GM19043 (cell line): Measurements from ENCODE around the gene PLP2.
"Not testable (repeated sequence)": the region's sequence is repeated elsewhere in the genome, so short reads cannot be mapped to it uniquely, and the experiment has no call there.

Source experiments
- ATAC-seq: cut with Tn5 transposase; IDR thresholded peaks from one replicate; pipeline ENCODE4 v1.9.1; 2021; ENCODE audit warnings: low read depth; ENCODE audit not compliant: unreplicated experiment

PLP2 gene

DNA sequence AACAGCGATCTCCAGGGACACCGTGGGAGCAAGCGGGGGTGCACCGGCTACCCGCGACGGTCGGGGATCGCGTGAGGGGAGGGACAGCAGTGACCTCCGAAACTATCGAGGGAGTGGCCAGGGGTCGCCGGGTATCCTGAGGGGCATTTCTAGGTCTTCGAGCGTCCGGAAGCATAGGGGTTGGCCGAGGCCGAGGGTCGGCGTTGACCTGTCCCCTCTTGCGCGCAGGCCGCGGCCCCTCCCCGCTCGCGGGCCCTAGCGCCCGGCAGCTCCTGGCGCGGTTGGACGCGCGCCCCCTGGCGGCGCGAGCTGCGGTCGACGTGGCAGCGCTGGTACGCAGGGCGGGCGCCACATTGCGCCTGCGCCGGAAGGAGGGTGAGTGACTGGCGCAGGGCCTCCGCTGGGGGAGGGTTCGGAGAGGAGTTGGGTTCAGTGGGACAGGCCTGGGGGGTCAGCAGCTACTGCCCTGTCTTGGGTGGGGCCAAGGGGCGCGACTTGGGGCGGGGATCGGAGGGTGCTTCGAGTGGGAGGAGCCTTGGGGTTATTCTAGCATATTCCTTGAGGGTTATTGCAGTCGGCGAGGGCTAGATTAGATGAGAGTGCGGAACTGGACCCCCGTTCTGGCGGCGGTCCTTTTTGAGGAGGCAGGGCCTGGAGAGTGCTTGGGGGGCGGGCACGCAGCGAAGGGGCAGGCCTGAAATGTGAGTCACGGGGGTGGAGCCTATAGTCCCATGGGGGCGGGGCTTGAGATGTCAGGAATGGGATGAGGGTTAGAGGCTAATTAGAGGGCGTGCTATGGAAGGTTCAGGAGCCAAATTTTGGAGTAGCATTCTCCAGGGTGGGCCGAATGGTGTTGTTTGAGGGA lies 7.9 kb upstream of the PLP2 start:
- no peak for ATAC-seq

DNA sequence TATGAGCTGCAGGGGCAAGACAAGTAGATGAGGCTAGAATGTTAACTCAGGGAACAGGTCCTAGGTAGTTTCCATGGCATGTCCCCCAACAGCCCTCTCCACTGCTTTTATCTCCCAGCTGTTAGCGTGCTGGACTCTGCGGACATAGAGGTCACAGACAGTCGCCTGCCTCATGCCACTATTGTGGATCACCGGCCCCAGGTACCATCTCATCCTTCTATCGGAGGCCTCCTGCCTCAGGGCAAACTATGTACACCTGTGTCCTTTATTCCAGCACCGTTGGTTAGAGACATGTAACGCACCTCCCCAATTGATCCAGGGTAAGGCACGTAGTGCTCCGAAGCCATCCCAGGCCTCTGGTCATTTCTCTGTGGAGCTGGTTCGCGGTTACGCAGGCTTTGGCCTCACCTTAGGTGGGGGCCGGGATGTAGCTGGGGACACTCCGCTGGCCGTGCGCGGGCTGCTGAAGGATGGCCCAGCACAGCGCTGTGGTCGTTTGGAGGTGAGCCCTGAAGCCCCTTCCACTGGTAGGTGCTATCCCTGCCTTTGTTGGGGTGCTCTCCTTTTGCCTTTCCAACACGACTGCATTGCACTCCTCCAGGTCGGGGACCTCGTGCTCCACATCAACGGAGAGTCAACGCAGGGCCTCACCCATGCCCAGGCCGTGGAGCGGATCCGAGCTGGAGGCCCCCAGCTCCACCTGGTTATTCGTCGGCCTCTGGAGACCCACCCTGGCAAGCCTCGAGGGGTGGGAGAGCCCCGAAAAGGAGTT lies 6.9 kb upstream of the PLP2 start:
- no peak for ATAC-seq

DNA sequence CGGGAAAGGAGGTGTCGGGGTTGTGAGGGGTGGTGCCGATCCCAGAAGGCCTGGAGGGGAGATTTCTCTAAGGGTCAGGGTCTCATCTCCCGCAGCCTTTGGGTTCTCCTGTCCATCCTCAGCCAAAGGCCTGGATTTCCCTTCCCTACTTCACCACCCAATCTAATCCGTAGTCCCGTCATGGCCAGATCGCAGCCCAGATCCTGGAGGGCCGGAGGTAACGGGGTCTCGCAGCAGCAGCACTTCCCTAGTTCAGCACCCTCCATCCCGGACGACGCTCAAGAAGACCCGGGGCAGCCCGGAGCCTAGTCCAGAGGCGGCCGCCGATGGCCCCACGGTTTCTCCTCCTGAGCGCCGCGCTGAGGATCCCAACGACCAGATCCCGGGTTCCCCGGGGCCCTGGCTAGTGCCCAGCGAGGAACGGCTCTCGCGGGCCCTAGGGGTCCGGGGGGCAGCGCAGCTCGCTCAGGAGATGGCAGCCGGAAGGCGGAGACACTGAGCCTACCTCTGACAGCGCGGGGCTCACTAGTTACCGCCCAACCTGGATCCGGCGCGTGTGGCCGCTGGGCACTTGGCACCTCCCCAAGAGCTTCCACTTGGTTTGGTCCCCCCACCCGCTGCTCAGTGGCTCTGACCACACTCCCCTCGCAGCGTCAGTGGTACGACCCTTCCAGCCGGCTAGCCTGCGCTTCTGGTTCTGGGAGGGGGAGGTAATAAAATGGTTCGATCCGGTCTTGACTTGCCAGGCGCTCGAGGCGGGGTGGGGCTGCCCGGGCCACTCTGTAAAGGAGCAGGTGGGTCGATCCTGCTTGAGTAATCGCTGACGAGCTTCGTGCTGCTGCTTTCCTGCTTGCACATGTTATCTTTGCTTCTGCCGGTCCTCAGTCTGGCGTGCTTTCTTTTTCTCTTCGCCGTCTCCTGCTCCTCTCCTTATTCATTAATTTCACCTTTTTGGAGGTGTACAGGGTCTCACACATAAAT lies 5.5 kb upstream of the PLP2 start:
- ATAC-seq: no peak

DNA sequence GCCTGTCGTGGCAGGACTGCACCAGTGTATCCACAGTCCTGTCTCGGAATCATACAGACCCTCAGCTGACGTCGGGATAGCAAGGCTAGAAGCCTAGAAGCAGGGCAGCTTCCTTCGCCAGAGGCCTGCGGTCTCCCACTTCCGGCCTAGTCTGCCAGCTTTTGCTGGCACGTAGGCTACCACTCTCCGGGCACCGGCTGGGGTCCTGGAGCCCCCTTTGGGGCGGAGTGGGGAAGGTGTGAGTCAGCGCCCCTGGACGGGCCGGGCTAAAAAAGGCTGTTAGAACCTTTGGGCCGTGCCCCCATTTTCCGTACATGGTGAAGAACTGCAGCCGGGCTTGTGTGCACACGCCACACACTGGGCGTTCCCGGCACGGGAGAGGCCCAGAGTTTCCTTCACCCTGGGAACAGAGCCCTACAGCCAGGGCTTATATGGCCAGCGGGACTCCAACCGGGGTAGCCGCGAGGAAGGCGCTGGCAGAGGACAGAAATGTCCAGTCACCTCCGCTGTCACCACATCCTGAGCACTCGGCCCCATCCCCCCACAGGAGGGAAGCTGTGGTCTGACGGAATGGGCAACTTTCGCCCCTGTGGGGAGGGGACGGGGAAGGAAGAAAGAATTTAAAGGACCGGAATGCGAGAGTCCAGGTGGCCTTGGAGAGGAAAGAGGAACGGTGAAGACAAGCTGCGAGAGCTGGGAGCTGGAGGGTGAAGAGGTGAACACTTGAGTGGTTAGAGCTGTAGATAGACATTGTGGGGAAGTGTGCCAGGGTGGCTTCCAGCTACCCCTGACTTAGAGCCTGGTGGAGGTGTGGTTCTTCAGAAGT lies 4.6 kb upstream of the PLP2 start:
- no peak for ATAC-seq

DNA sequence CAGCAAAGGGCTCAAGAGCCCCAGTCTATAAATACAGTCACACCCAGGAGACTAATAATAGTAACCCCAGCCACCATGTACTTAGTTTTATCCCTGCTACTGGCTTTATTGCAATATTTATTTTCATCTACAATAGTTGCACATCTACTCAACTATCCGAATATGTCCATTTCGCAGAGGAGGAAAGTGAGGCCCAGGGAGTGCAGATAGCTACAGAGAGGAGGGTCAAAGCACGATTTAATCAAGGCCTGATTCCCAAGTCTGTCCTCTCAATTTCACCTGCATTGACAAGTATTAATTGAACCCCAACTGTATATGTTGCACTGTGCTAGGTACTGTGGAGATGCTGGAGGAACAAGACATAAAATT lies 4.0 kb upstream of the PLP2 start:
- ATAC-seq: no peak

DNA sequence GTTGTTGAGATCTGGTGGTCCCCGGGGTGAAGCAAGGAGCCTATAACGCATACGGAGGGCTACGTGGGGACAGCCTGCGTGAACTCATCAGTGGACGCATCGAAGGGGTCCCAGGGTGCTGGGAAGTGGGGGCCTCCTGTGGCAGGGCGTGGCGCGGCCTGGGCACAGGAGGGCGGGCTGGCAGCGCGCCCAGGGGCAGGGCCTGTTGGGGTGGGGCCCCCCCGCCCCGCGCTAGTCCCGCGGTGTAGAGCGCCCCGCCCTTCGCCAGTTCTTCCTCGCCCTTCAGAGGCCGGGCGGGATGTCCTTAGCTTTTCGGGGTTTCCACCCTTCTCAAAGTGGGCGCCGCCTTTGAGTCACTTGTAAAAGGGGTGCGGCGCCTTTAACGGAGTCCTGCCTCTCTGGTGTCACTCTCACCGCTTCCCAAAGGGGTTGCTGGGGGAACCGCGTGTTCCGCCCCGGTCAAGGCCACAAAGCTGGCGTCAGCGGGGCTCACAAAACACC lies 632 bp downstream of the PLP2 start:
- ATAC-seq: peak; percentile 51

DNA sequence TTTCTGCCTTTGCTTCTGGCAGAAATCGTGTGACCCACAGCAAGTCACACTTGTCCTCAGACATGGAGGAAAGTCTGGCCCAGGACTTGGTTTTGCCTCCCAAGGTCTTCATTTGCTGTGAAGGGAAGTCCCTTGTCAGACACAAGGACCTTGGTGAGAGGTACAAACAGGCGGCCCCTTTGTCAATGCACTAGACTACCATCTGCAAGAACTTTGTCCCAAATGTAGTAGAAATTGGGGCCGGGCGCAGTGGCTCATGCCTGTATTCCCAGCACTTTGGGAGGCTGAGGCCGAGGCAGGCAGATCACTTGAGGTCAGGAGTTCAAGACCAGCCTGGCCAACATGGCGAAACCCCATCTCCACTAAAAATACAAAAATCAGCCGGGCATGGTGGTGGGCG lies 1.8 kb downstream of the PLP2 start:
- not testable (repeated sequence) for ATAC-seq

DNA sequence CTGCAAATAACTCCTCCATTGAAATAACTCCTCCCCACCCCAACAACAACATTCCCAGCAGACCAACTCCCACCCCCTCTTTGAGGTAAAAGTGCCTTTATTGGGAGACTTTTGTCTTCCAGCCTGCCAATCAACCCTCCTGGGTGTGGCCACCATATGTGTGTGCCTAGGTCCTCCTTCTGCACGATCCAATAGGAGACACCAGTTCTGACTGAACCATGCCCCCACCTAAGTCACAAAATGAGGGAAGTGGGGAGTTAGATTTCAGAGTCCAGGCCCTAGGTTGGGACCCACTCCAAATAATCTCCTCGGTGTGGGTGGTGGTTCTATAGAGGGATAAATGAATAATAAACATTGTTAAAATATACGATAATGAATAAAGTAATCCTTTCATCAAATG lies 3.0 kb downstream of the PLP2 start:
- ATAC-seq: no peak

DNA sequence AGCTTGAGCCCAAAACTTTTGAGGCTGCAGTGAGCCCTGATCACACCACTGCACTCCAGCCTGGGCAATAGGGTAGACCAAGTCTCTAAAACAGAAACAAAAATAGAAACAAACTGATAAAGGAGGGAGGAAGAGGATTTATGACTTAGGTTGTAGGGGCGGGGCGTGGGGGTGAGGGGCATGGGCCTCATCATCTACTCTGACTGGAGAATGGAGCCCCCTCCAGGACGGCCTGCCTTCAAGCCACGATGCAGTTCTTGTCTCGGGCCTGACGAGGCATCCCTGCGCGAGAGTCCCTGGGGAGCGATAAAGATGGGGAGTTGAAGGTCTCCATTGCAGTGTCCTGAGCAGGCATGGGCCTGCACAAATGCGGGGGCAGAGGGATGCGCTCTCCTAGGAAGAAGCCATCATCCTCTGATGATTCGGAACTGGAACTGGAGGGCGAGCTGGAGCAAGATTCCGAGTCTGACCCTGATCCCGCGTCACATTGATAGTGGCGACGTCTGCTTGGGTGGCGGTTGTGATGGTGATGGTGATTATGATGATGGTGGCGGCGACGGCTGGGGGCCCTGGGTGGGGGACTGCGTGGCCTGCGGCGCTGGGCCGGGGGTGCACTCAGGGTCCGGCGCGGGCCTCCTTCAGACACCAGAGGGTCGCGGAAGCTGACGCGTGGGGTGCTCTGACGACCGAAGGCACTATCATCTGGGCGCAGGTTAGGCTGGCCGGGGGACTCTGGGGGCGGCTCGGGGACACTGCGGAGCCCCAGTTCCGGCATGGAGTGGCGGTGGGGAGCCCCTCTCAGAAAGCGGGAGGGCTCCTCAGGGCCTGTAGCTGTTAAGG lies 4.0 kb downstream of the PLP2 start:
- ATAC-seq: no peak

DNA sequence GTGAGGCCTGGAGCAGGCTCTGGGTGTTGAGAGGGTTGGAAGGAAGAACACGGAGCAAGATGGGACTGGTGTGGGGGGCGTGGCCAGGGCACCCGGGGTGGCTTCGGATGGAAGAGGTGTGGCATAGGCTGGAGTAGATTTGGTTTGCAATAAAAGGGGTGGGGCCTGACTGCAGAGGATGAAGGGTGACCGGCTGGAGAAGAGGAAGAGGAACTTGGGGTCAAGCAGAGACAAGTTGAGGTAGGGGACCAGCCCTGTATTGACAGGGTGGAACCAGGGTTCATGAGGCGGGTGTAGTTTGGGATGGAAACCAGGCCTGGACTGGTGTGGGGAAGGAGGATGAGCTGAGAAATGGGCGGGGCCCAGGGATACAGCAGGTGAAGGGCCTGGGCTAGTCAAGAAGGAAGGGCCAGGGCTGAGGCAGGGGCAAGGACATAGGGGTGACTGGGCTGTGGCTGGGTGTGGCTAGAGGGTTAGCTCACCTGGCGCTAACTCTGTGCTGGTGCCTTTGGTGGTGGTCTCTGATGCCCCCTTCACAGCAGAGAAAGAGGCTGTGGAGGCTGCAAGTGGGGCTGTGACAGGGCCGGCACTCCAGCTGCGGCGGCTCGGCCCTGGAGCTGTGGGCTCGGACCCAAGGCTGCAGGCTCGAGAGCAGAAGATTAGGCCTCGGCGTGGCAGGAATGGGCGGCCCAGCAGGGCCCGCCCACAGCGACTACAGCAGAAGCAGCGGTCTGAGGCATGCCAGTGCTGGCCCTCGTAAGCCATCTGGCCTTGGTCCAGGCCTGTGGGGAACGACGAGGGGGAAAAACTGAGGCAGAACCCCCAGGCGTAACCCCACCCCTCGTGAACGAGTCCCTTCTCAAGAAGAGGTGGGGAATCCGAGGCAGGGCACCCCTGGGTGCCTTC lies 5.0 kb downstream of the PLP2 start:
- no peak for ATAC-seq

DNA sequence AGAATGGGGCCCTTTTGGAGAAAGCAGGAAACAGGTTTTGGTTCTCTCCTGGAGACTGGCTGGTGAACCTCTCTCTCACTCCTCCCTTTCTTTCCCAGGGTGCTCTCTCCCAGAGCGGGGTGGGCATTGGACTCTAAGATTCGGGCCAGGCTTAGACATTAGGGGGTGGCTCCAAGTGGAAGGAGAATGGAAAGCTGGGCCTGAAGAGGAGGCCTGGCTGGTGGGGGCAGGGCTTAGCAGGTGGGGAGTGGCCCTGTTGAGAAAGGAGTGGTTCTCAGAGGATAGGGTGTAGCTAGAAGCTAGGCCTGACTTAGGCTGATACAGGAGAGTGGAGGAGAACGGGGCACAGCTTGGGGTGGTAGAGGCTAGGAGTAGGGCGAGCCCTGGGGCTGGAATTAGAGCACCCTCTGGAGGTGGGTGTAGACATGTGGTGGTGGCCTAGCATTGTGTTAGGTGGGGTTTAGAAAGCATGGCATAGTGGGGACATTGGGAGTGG lies 5.7 kb downstream of the PLP2 start:
- no peak for ATAC-seq

DNA sequence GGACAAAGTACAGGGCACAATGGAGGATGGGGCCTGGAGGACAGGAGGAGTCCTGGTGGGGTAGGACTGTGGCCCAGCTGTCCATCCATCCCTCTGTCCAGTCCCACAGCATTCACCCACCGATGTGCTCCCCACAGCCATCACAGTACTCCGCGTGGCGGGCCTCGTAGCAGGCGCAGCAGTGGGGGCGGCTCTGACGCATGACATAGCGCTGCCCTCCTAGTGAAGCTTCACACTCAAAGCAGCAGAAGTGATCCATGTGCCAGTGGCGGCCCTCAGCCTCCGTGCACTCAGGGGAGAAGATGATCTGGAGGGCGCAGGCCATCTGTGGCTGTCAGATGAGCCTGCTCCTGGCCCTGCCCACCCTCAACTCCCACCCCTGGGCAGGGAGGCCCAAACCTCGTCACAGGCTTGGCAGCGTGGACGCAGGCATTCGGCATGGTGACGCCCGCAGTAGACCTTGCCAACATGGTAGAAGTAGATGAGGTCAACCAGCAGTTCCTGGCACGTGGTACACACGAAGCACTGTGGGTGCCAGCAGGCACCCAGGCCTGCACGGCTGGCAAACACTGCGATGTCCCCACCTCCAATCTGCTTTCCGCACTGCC lies 6.3 kb downstream of the PLP2 start:
- no peak for ATAC-seq

DNA sequence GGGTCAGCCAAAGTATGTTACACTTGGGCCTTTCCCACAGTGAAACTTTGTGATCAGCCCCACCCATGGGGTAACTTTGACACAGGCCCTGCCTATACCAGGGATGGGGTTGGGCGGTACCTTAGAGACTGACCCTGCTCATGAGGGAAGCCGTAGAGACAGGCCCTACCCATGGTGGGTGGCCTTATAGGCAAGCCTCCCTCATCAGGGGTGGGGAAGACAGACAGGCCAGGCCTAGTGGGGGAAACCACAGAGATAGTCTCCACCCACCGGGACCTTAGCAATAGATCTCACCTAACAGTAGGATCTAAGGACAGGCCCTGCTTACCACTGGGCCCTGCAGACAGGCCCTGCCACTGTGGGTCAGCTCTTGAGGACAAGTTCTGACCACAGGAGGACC lies 6.8 kb downstream of the PLP2 start:
- ATAC-seq: no peak

DNA sequence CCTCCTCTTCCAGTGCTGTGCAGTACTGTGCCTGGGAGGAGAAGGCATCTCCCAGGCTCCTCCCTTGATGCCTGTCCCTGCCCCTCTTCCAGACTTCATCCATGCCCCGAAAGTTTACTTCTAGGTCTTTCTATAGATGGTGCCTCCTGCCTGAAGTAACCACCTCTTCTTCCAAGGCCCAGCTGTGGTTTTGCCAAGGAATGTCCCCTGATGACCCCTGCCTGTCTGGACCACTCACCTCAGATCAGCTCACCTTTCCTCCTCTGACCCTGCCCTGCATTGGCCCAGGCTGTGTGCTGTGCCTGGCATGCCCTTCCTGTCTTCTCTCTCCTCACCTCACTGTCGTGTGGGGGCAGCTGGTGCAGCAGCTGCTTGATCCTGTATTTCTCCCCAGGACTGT lies 7.7 kb downstream of the PLP2 start:
- ATAC-seq: no peak

DNA sequence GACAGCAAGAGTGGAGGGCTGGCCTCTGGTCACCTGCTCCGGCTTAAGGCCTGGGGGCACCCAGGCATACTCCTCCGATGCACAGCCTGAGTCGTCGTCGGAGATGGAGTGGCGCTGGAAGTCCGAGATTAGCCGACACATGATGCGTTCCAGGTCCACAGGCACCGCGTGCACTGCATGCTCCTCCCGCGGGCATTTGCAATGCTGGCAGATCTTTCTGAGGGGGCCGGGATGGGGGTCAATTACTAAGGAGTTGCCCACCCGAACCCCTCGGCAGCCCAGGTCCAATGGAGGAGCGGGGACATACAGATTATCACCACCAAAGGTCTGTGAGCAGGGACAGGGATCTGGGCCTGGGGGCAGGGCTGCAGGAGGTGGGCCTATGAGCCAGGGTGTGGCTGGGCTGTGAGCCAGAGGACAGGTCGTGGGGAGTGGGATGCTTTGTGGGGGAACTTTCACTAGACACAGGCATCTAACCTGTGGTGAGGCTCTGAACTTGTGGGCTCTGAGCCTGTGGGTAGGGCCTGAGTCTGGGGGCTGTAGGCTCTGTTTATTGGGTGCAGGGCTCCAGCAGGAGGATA lies 12.1 kb downstream of the PLP2 start:
- no peak for ATAC-seq

DNA sequence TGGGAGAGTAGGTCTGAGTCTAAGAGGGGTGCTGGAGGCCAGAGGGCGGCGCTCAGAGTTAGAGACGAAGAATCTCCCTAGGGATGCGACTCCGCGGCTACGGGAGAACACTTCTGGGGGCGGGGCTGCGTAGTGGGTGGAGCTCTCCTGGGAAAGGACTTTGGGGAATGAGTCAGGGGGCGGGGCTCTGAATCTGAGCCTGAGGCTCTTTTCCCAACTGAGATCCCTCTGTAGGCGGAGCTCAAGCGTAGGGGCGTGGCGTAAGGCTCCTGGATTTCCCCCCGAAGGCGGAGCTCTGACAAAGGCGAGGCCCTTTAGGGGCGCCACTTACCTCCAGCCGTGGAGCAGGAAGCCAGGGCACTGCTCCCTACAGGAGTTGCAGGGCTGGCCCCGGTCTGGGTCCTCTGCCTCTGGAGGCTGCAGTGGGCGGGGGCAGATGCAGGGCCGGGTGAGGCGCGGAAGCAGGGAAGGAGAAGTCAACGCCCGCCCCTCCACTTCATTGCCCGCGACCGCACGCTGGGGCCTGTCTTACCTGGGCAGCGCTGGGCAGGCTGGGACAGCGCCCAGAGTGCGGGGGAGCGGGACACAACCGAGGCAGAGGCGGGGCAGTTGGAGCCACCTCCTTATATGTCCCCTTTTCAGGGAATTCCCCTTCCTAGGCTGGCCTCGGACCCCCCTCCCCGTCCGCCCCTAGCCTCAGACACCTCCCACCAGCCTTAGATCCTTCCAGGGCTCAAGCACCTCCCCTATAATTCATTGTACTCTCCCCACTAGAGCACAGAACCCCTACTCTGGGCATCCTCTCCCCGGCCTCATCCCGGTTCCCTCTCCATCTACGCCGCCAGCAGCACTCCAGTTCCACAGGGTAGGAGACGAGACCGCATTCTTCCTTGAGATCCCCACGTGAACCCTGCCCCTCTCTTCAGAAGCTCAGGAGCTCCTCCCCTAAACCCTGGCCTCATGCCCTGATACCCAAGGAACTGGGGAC lies 12.9 kb downstream of the PLP2 start:
- ATAC-seq: no peak
